ENCODE measurements around the gene NDUFA8. TPM values are rescaled to one million over a fixed set of nuclear protein-coding genes. Genes with fewer than 3 reads are reported as not detected.
A peak's percentile ranks its signal among the peaks of the same experiment; 100 is the strongest.

The NDUFA8 gene
- total RNA-seq, 6 experiments from 2014 or later, result 67.4 to 76.6 (median 72.8) TPM

- no peak overlapping the region for H3K27ac Mint-ChIP-seq
- peaks cover 13% of the 10 kb centered on the region for H3K9me3 Mint-ChIP-seq
- no peak for TF ChIP-seq CTCF (IDR thresholded peaks at IDR 0.05)
- H3K27me3 Mint-ChIP-seq (ENCODE audit: insufficient read depth), result peaks cover 8% of the 10 kb centered on the region
- H3K4me3 Mint-ChIP-seq, result no peak overlapping the region
- peaks cover 4% of the 10 kb centered on the region; the same call in 1 of the 2 replicates for H3K4me1 Mint-ChIP-seq (ENCODE audit: low read depth)
- DNase-seq, result no peak
- H3K36me3 Mint-ChIP-seq (ENCODE audit: low read depth), result peaks cover 9% of the 10 kb centered on the region
Observed at GRCh38 chr9:122100756-122101155, 58.8 kb downstream of the NDUFA8 start.

GRCh38 chr9:122099271-122099869, 60.2 kb downstream of the NDUFA8 start:
- H3K36me3 Mint-ChIP-seq (ENCODE audit: low read depth), result peaks cover 7% of the 10 kb centered on the region
- peaks cover 8% of the 10 kb centered on the region for H3K27me3 Mint-ChIP-seq (ENCODE audit: insufficient read depth)
- no peak overlapping the region for H3K27ac Mint-ChIP-seq
- H3K4me1 Mint-ChIP-seq (ENCODE audit: low read depth), result peaks cover 13% of the 10 kb centered on the region; the same call in 1 of the 2 replicates
- TF ChIP-seq CTCF (IDR thresholded peaks at IDR 0.05), result peak; percentile 98
- no peak overlapping the region for H3K4me3 Mint-ChIP-seq
- peaks cover 12% of the 10 kb centered on the region for H3K9me3 Mint-ChIP-seq
- peak; percentile 55 for DNase-seq

GRCh38 chr9:122097679-122098315, 61.8 kb downstream of the NDUFA8 start:
- Mint-ChIP-seq H3K4me3 (no peak overlapping the region), H3K4me1 (ENCODE audit: low read depth) (peaks cover 13% of the 10 kb centered on the region; the same call in 1 of the 2 replicates), H3K27me3 (ENCODE audit: insufficient read depth) (peaks cover 8% of the 10 kb centered on the region), H3K27ac (no peak overlapping the region), H3K9me3 (no peaks in the 10 kb centered on the region), H3K36me3 (ENCODE audit: low read depth) (no peaks in the 10 kb centered on the region)
- no peak for DNase-seq
- no peak for TF ChIP-seq CTCF (IDR thresholded peaks at IDR 0.05)

GRCh38 chr9:122096620-122097415, 62.8 kb downstream of the NDUFA8 start:
- no peak for TF ChIP-seq CTCF (IDR thresholded peaks at IDR 0.05)
- H3K4me3 Mint-ChIP-seq, result no peak overlapping the region
- peaks cover 19% of the 10 kb centered on the region for H3K4me1 Mint-ChIP-seq (ENCODE audit: low read depth)

GRCh38 chr9:122095010-122095767, 64.4 kb downstream of the NDUFA8 start:
- Mint-ChIP-seq H3K27ac (no peak overlapping the region), H3K4me3 (no peak overlapping the region), H3K36me3 (ENCODE audit: low read depth) (no peaks in the 10 kb centered on the region), H3K27me3 (ENCODE audit: insufficient read depth) (peaks cover 8% of the 10 kb centered on the region), H3K4me1 (ENCODE audit: low read depth) (peaks cover 34% of the 10 kb centered on the region), H3K9me3 (no peaks in the 10 kb centered on the region)
- peak; percentile 44 for DNase-seq
- TF ChIP-seq CTCF (IDR thresholded peaks at IDR 0.05), result peak; percentile 83

More at GRCh38 chr9:122096620-122097415, 62.8 kb downstream of the NDUFA8 start:
- H3K9me3 Mint-ChIP-seq, result no peaks in the 10 kb centered on the region
- no peak overlapping the region for H3K27ac Mint-ChIP-seq
- no peaks in the 10 kb centered on the region for H3K36me3 Mint-ChIP-seq (ENCODE audit: low read depth)
- H3K27me3 Mint-ChIP-seq (ENCODE audit: insufficient read depth), result peaks cover 8% of the 10 kb centered on the region
- no peak for DNase-seq

All from HFFc6 (cell line).